K562 (cell line): Measurements from ENCODE around the gene ZNF133.

Source experiments
- CCNT2 ChIP-seq: IDR thresholded peaks from 2 replicates; pipeline ENCODE4 v1.6.1; 2011; ENCODE audit warnings: borderline replicate concordance, low read depth, mild to moderate bottlenecking, moderate library complexity, mixed read lengths, low read length; ENCODE audit not compliant: insufficient read length; ENCODE audit errors: extremely low read depth
- CEBPB ChIP-seq: fragments of 450-650 bp; IDR thresholded peaks from 2 replicates; pipeline ENCODE4 v1.6.1; 2016; ENCODE audit warnings: missing genetic modification characterization, missing compliant biosample characterization
- MEIS2 ChIP-seq: fragments of 450-650 bp; IDR thresholded peaks from 2 replicates; pipeline ENCODE4 v1.6.1; 2014; ENCODE audit warnings: mild to moderate bottlenecking; ENCODE audit not compliant: partially characterized antibody
- NFYB ChIP-seq: IDR thresholded peaks from 2 replicates; pipeline ENCODE4 v1.6.1; 2011; ENCODE audit warnings: mild to moderate bottlenecking, moderate library complexity; ENCODE audit not compliant: insufficient read length; ENCODE audit errors: extremely low read depth
- POLR2A ChIP-seq: fragments of 450-650 bp; conservative IDR thresholded peaks from 2 replicates; pipeline ENCODE4 v1.6.1; 2016
- ZKSCAN8 ChIP-seq: fragments of 200-800 bp; sonication (Bioruptor generic); IDR thresholded peaks from 2 replicates; pipeline ENCODE4 v1.6.1; 2016; ENCODE audit warnings: missing genetic modification characterization, missing compliant biosample characterization
- ZNF707 ChIP-seq: fragments of 250-450 bp; sonication (Bioruptor Pico); conservative IDR thresholded peaks from 2 replicates; pipeline ENCODE4 v1.8.0; 2022; ENCODE audit warnings: inconsistent platforms, mild to moderate bottlenecking, moderate library complexity
- TF ChIP-seq, protein P1 (sequence below): sonication (generic); formaldehyde crosslinking; IDR thresholded peaks from 2 replicates; pipeline ENCODE4 v1.9.0; 2022; ENCODE audit warnings: mild to moderate bottlenecking, missing genetic modification reagents
- TF ChIP-seq, protein P2 (sequence below): fragments of 450-650 bp; IDR thresholded peaks from 2 replicates; pipeline ENCODE4 v1.6.1; 2016; ENCODE audit warnings: mild to moderate bottlenecking, moderate library complexity
- TF ChIP-seq, protein P3 (sequence below): fragments of 450-650 bp; IDR thresholded peaks from 2 replicates; pipeline ENCODE4 v1.6.1; 2018; ENCODE audit not compliant: partially characterized antibody
- TF ChIP-seq, protein P4 (sequence below), 3 experiments: IDR thresholded peaks in 2 of 3; conservative IDR thresholded peaks in 1 of 3; 2 replicates each; pipeline ENCODE4 v1.5.1; 2011 to 2012; ENCODE audit warnings: low read length in 3 of 3, mild to moderate bottlenecking in 3 of 3, control low read depth in 2 of 3, improper control_type of control experiment in 1 of 3, inconsistent platforms in 1 of 3, low read depth in 1 of 3, mixed read lengths in 1 of 3, moderate library complexity in 1 of 3; ENCODE audit not compliant: insufficient read depth in 2 of 3

DNA sequence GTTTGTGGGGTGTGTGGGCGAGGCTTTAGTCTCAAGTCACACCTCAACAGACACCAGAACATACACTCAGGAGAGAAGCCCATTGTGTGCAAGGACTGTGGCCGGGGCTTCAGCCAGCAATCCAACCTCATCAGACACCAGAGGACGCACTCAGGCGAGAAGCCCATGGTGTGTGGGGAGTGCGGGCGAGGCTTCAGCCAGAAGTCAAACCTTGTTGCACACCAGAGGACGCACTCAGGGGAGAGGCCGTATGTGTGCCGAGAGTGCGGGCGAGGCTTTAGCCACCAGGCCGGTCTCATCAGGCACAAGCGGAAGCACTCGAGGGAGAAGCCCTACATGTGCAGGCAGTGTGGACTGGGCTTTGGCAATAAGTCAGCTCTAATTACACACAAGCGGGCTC, 27.8 kb downstream of the ZNF133 start:
- no peak for TF ChIP-seq NFYB
- TF ChIP-seq MEIS2 = no peak
- no peak for TF ChIP-seq ZNF707 (CRISPR knock-in tag)
- TF ChIP-seq, protein P1, sequence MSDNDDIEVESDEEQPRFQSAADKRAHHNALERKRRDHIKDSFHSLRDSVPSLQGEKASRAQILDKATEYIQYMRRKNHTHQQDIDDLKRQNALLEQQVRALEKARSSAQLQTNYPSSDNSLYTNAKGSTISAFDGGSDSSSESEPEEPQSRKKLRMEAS (CRISPR knock-in tag) = no peak
- TF ChIP-seq CCNT2 = no peak
- TF ChIP-seq, protein P2, sequence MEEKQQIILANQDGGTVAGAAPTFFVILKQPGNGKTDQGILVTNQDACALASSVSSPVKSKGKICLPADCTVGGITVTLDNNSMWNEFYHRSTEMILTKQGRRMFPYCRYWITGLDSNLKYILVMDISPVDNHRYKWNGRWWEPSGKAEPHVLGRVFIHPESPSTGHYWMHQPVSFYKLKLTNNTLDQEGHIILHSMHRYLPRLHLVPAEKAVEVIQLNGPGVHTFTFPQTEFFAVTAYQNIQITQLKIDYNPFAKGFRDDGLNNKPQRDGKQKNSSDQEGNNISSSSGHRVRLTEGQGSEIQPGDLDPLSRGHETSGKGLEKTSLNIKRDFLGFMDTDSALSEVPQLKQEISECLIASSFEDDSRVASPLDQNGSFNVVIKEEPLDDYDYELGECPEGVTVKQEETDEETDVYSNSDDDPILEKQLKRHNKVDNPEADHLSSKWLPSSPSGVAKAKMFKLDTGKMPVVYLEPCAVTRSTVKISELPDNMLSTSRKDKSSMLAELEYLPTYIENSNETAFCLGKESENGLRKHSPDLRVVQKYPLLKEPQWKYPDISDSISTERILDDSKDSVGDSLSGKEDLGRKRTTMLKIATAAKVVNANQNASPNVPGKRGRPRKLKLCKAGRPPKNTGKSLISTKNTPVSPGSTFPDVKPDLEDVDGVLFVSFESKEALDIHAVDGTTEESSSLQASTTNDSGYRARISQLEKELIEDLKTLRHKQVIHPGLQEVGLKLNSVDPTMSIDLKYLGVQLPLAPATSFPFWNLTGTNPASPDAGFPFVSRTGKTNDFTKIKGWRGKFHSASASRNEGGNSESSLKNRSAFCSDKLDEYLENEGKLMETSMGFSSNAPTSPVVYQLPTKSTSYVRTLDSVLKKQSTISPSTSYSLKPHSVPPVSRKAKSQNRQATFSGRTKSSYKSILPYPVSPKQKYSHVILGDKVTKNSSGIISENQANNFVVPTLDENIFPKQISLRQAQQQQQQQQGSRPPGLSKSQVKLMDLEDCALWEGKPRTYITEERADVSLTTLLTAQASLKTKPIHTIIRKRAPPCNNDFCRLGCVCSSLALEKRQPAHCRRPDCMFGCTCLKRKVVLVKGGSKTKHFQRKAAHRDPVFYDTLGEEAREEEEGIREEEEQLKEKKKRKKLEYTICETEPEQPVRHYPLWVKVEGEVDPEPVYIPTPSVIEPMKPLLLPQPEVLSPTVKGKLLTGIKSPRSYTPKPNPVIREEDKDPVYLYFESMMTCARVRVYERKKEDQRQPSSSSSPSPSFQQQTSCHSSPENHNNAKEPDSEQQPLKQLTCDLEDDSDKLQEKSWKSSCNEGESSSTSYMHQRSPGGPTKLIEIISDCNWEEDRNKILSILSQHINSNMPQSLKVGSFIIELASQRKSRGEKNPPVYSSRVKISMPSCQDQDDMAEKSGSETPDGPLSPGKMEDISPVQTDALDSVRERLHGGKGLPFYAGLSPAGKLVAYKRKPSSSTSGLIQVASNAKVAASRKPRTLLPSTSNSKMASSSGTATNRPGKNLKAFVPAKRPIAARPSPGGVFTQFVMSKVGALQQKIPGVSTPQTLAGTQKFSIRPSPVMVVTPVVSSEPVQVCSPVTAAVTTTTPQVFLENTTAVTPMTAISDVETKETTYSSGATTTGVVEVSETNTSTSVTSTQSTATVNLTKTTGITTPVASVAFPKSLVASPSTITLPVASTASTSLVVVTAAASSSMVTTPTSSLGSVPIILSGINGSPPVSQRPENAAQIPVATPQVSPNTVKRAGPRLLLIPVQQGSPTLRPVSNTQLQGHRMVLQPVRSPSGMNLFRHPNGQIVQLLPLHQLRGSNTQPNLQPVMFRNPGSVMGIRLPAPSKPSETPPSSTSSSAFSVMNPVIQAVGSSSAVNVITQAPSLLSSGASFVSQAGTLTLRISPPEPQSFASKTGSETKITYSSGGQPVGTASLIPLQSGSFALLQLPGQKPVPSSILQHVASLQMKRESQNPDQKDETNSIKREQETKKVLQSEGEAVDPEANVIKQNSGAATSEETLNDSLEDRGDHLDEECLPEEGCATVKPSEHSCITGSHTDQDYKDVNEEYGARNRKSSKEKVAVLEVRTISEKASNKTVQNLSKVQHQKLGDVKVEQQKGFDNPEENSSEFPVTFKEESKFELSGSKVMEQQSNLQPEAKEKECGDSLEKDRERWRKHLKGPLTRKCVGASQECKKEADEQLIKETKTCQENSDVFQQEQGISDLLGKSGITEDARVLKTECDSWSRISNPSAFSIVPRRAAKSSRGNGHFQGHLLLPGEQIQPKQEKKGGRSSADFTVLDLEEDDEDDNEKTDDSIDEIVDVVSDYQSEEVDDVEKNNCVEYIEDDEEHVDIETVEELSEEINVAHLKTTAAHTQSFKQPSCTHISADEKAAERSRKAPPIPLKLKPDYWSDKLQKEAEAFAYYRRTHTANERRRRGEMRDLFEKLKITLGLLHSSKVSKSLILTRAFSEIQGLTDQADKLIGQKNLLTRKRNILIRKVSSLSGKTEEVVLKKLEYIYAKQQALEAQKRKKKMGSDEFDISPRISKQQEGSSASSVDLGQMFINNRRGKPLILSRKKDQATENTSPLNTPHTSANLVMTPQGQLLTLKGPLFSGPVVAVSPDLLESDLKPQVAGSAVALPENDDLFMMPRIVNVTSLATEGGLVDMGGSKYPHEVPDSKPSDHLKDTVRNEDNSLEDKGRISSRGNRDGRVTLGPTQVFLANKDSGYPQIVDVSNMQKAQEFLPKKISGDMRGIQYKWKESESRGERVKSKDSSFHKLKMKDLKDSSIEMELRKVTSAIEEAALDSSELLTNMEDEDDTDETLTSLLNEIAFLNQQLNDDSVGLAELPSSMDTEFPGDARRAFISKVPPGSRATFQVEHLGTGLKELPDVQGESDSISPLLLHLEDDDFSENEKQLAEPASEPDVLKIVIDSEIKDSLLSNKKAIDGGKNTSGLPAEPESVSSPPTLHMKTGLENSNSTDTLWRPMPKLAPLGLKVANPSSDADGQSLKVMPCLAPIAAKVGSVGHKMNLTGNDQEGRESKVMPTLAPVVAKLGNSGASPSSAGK = no peak
- TF ChIP-seq ZKSCAN8 (CRISPR knock-in tag) = no peak
- TF ChIP-seq, protein P3, sequence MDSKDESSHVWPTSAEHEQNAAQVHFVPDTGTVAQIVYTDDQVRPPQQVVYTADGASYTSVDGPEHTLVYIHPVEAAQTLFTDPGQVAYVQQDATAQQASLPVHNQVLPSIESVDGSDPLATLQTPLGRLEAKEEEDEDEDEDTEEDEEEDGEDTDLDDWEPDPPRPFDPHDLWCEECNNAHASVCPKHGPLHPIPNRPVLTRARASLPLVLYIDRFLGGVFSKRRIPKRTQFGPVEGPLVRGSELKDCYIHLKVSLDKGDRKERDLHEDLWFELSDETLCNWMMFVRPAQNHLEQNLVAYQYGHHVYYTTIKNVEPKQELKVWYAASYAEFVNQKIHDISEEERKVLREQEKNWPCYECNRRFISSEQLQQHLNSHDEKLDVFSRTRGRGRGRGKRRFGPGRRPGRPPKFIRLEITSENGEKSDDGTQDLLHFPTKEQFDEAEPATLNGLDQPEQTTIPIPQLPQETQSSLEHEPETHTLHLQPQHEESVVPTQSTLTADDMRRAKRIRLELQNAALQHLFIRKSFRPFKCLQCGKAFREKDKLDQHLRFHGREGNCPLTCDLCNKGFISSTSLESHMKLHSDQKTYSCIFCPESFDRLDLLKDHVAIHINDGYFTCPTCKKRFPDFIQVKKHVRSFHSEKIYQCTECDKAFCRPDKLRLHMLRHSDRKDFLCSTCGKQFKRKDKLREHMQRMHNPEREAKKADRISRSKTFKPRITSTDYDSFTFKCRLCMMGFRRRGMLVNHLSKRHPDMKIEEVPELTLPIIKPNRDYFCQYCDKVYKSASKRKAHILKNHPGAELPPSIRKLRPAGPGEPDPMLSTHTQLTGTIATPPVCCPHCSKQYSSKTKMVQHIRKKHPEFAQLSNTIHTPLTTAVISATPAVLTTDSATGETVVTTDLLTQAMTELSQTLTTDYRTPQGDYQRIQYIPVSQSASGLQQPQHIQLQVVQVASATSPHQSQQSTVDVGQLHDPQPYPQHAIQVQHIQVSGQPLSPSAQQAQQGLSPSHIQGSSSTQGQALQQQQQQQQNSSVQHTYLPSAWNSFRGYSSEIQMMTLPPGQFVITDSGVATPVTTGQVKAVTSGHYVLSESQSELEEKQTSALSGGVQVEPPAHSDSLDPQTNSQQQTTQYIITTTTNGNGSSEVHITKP = no peak
- TF ChIP-seq CEBPB = no peak
- no peak for TF ChIP-seq POLR2A
- TF ChIP-seq, protein P4, sequence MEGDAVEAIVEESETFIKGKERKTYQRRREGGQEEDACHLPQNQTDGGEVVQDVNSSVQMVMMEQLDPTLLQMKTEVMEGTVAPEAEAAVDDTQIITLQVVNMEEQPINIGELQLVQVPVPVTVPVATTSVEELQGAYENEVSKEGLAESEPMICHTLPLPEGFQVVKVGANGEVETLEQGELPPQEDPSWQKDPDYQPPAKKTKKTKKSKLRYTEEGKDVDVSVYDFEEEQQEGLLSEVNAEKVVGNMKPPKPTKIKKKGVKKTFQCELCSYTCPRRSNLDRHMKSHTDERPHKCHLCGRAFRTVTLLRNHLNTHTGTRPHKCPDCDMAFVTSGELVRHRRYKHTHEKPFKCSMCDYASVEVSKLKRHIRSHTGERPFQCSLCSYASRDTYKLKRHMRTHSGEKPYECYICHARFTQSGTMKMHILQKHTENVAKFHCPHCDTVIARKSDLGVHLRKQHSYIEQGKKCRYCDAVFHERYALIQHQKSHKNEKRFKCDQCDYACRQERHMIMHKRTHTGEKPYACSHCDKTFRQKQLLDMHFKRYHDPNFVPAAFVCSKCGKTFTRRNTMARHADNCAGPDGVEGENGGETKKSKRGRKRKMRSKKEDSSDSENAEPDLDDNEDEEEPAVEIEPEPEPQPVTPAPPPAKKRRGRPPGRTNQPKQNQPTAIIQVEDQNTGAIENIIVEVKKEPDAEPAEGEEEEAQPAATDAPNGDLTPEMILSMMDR (IDR thresholded peaks at IDR 0.05 in 2 of 3, conservative IDR thresholded peaks at IDR 0.05 in 1 of 3; ENCODE audit: insufficient read depth in 2 of 3, low read depth in 1 of 3, low read length in 3 of 3) = no peak
